HG03565 (cell line): ENCODE results near the gene LMAN2.
"Not testable (repeated sequence)": the region's sequence is repeated elsewhere in the genome, so short reads cannot be mapped to it uniquely, and the experiment has no call there.

Source experiments
- ATAC-seq: cut with Tn5 transposase; IDR thresholded peaks from one replicate; pipeline ENCODE4 v1.9.1; 2021; ENCODE audit warnings: mild to moderate bottlenecking, moderate library complexity; ENCODE audit not compliant: unreplicated experiment

The LMAN2 gene

GRCh38 chr5:177378884-177379883 lies 27.7 kb upstream of the LMAN2 start:
- ATAC-seq = no peak

GRCh38 chr5:177377851-177378776 lies 26.6 kb upstream of the LMAN2 start:
- ATAC-seq = no peak

- no peak for ATAC-seq
Measured at GRCh38 chr5:177376107-177376506, 24.6 kb upstream of the LMAN2 start.

- ATAC-seq = not testable (repeated sequence)
Measured at GRCh38 chr5:177375516-177375915, 24.0 kb upstream of the LMAN2 start.

- no peak for ATAC-seq
Measured at GRCh38 chr5:177374211-177374610, 22.7 kb upstream of the LMAN2 start.

GRCh38 chr5:177373806-177374205 lies 22.3 kb upstream of the LMAN2 start:
- no peak for ATAC-seq

- ATAC-seq = no peak
Measured at GRCh38 chr5:177372910-177373309, 21.4 kb upstream of the LMAN2 start.

GRCh38 chr5:177372034-177372896 lies 20.8 kb upstream of the LMAN2 start:
- no peak for ATAC-seq

GRCh38 chr5:177371120-177372033 lies 19.9 kb upstream of the LMAN2 start:
- no peak for ATAC-seq

GRCh38 chr5:177370488-177371119 lies 19.1 kb upstream of the LMAN2 start:
- ATAC-seq = peak; percentile 52

- no peak for ATAC-seq
Measured at GRCh38 chr5:177369645-177370440, 18.4 kb upstream of the LMAN2 start.

- ATAC-seq = no peak
Measured at GRCh38 chr5:177368869-177369644, 17.6 kb upstream of the LMAN2 start.

GRCh38 chr5:177367981-177368868 lies 16.8 kb upstream of the LMAN2 start:
- no peak for ATAC-seq

GRCh38 chr5:177367323-177367848 lies 15.9 kb upstream of the LMAN2 start:
- ATAC-seq = no peak

GRCh38 chr5:177366528-177367322 lies 15.3 kb upstream of the LMAN2 start:
- no peak for ATAC-seq
